ENCODE data around the gene CDKN2B-AS1.

The CDKN2B-AS1 gene

DNA sequence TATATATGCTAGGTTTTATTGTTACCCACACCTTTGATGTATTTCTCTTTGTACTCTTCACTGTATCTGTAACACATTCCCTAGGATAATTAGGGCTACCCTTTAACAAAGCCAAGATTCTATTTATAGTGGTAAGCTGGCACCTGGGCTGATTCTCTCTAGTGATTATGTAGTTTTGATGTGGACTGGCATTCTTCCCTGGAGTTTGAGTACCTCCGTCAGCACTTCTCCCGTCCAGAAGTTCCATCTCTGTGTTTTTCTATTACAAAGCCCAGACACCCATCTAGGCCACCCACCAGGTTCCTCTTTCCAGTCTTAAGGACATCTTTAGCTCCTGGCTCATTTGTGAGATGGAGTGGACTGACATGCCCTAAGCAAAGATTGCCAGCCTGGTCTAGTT is 70.4 kb downstream of the CDKN2B-AS1 start:
- TF ChIP-seq SPI1 (IDR thresholded peaks at IDR 0.05; ENCODE audit: low read depth, low read length) (no peak), POLR2A (IDR thresholded peaks at IDR 0.05; ENCODE audit: low read depth, low read length) (no peak), PAX5 (IDR thresholded peaks at IDR 0.05; ENCODE audit: insufficient read depth, low read length, severe bottlenecking) (no peak), POU2F2 (IDR thresholded peaks at IDR 0.05; ENCODE audit: low read depth, low read length) (no peak), TAF1 (IDR thresholded peaks at IDR 0.05; ENCODE audit: low read depth, low read length) (no peak), POLR2AphosphoS5 (IDR thresholded peaks at IDR 0.05; ENCODE audit: low read depth, low read length) (no peak)
- no peak for FAIRE-seq
- no peak for DNase-seq (ENCODE audit: insufficient read length, low spot score)

DNA sequence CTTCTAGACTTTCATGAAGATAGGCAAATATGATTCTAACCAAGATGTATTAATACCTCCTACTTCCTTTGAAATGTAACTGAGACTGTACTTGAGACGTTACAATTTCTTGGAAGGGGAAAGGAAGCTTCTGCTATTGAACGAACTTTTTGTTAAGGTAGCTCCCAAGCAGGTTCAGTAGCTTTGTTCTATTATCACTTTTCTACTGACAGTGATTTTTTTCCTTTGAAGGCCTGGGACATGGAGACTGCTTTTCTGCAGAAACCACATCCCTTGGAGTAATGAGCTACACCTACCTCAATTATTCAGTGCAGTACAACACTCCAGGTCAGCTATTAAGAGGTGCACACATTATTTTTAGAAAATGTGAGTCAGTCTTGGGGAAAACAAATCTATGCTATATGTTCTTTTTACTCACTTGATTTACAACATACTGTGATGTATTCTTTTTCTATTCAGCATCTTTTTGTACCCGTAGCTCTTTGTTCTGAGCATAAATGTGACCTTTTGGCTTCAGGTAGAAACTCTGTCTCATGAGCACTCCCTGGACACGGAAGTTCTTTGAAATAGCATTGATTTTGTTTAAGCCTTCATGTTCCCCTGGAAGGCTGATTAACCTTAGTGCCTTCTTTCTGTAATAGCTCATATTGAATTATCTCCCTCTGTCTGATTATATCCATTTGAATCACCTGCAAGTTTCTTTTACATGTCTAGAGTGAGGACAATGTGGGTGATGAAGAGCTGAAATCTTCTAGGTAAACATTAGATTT is 71.0 kb downstream of the CDKN2B-AS1 start:
- TF ChIP-seq SPI1 (IDR thresholded peaks at IDR 0.05; ENCODE audit: low read depth, low read length), result no peak
- no peak for TF ChIP-seq POLR2A (IDR thresholded peaks at IDR 0.05; ENCODE audit: low read depth, low read length)
- TF ChIP-seq PAX5 (IDR thresholded peaks at IDR 0.05; ENCODE audit: insufficient read depth, low read length, severe bottlenecking), result no peak
- DNase-seq (ENCODE audit: insufficient read length, low spot score), result no peak
- no peak for FAIRE-seq

GRCh38 chr9:22067196-22067595 is 72.6 kb downstream of the CDKN2B-AS1 start:
- FAIRE-seq, result no peak
- no peak for TF ChIP-seq PAX5 (IDR thresholded peaks at IDR 0.05; ENCODE audit: insufficient read depth, low read length, severe bottlenecking)
- TF ChIP-seq POLR2AphosphoS5 (IDR thresholded peaks at IDR 0.05; ENCODE audit: low read depth, low read length), result no peak
- TF ChIP-seq POU2F2 (IDR thresholded peaks at IDR 0.05; ENCODE audit: low read depth, low read length), result no peak
- no peak for TF ChIP-seq POLR2A (IDR thresholded peaks at IDR 0.05; ENCODE audit: low read depth, low read length)
- no peak for TF ChIP-seq SPI1 (IDR thresholded peaks at IDR 0.05; ENCODE audit: low read depth, low read length)
- no peak for TF ChIP-seq TAF1 (IDR thresholded peaks at IDR 0.05; ENCODE audit: low read depth, low read length)
- no peak for DNase-seq (ENCODE audit: insufficient read length, low spot score)

GRCh38 chr9:22068369-22068768 is 73.8 kb downstream of the CDKN2B-AS1 start:
- FAIRE-seq (no peak), DNase-seq (ENCODE audit: insufficient read length, low spot score) (no peak)
- TF ChIP-seq PAX5 (IDR thresholded peaks at IDR 0.05; ENCODE audit: insufficient read depth, low read length, severe bottlenecking), result no peak
- TF ChIP-seq TAF1 (IDR thresholded peaks at IDR 0.05; ENCODE audit: low read depth, low read length), result no peak
- TF ChIP-seq POU2F2 (IDR thresholded peaks at IDR 0.05; ENCODE audit: low read depth, low read length), result no peak
- no peak for TF ChIP-seq POLR2A (IDR thresholded peaks at IDR 0.05; ENCODE audit: low read depth, low read length)
- no peak for TF ChIP-seq SPI1 (IDR thresholded peaks at IDR 0.05; ENCODE audit: low read depth, low read length)
- no peak for TF ChIP-seq POLR2AphosphoS5 (IDR thresholded peaks at IDR 0.05; ENCODE audit: low read depth, low read length)

- FAIRE-seq (no peak), DNase-seq (ENCODE audit: insufficient read length, low spot score) (no peak)
- no peak for TF ChIP-seq POLR2AphosphoS5 (IDR thresholded peaks at IDR 0.05; ENCODE audit: low read depth, low read length)
- TF ChIP-seq SPI1 (IDR thresholded peaks at IDR 0.05; ENCODE audit: low read depth, low read length), result no peak
- TF ChIP-seq TAF1 (IDR thresholded peaks at IDR 0.05; ENCODE audit: low read depth, low read length), result no peak
- no peak for TF ChIP-seq PAX5 (IDR thresholded peaks at IDR 0.05; ENCODE audit: insufficient read depth, low read length, severe bottlenecking)
- no peak for TF ChIP-seq POLR2A (IDR thresholded peaks at IDR 0.05; ENCODE audit: low read depth, low read length)
- TF ChIP-seq POU2F2 (IDR thresholded peaks at IDR 0.05; ENCODE audit: low read depth, low read length), result no peak
Observed at GRCh38 chr9:22073349-22073748, 78.8 kb downstream of the CDKN2B-AS1 start.

DNA sequence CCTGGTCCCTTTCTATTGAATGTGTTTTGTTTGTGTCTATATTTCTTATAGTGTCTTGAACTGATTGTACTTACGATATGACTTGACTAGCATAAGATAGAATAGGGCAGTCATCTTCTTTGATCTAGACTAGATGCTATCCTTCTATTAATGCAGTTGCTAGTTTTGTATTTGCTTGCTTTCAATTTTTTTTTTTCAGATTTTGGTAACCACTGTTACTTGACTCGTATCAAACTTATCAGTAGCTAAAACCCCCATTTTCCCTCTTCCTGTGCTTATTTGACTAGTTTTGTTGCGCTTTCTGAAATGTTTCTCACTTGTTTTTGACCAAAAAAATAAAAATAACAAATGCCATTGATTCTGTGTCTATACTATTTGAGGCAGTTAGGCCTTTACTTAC is 83.5 kb downstream of the CDKN2B-AS1 start:
- DNase-seq (ENCODE audit: insufficient read length, low spot score) (no peak), FAIRE-seq (no peak)
- TF ChIP-seq POU2F2 (IDR thresholded peaks at IDR 0.05; ENCODE audit: low read depth, low read length) (no peak), TAF1 (IDR thresholded peaks at IDR 0.05; ENCODE audit: low read depth, low read length) (no peak), POLR2A (IDR thresholded peaks at IDR 0.05; ENCODE audit: low read depth, low read length) (no peak), PAX5 (IDR thresholded peaks at IDR 0.05; ENCODE audit: insufficient read depth, low read length, severe bottlenecking) (no peak), POLR2AphosphoS5 (IDR thresholded peaks at IDR 0.05; ENCODE audit: low read depth, low read length) (no peak), SPI1 (IDR thresholded peaks at IDR 0.05; ENCODE audit: low read depth, low read length) (no peak)

DNA sequence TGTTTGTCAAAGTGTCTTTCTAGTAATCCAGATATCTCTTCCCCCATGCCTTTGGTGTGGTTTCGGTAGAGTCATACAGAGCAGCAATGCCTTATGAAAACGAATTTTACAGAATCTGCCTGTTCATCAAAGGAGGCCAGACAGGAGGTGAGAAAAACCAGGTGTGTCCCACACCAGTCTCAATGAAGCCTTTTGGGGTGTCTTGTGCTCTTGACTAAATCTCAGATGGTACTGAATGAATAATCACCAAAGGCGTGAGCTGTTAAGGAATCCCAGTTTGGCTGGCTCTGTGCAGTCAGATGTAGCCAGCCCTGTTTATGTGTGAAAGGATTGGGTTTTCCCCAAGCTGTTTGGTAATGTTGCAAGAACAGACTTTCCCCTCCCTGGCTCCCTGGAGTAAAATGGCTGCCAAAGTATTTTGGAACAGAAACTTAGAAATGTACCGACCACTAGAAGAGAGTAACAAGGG is 85.3 kb downstream of the CDKN2B-AS1 start:
- FAIRE-seq (no peak), DNase-seq (ENCODE audit: insufficient read length, low spot score) (no peak)
- no peak for TF ChIP-seq POLR2AphosphoS5 (IDR thresholded peaks at IDR 0.05; ENCODE audit: low read depth, low read length)
- no peak for TF ChIP-seq SPI1 (IDR thresholded peaks at IDR 0.05; ENCODE audit: low read depth, low read length)
- no peak for TF ChIP-seq PAX5 (IDR thresholded peaks at IDR 0.05; ENCODE audit: insufficient read depth, low read length, severe bottlenecking)
- TF ChIP-seq POLR2A (IDR thresholded peaks at IDR 0.05; ENCODE audit: low read depth, low read length), result no peak
- no peak for TF ChIP-seq POU2F2 (IDR thresholded peaks at IDR 0.05; ENCODE audit: low read depth, low read length)
- no peak for TF ChIP-seq TAF1 (IDR thresholded peaks at IDR 0.05; ENCODE audit: low read depth, low read length)

DNA sequence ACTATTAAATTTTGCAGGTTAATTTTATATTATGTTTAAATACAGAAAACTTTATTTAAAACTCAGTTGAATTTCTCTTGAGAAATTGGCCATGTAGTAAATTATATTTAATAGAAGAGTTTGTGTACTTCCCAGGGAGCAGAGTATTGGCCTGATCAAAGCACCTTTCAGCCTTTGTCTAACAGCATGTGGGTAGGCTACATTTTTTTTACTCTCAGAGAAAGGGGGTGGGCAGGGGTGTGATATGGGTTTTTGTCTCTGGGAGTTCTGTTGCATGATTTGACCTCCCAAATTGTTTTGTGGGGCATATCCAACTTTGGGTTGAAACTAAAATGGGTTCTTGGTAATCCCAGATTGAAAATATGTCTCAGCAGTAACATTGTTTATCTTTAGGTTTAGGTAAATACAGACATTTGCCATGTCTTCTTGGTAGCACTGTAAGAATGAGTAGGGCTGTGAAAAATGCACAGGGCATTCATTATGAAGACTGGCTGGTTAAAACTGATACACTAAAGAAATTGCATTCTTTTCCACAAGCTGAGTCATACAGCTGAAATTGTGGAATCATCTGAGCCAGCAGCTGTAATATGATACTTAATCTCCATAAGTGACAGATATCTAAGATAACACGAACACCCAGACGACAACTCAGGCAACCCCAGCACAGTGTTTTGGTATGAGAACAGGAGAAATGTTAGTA is 89.9 kb downstream of the CDKN2B-AS1 start:
- DNase-seq (ENCODE audit: insufficient read length, low spot score), result no peak
- TF ChIP-seq POLR2AphosphoS5 (IDR thresholded peaks at IDR 0.05; ENCODE audit: low read depth, low read length), result no peak
- no peak for TF ChIP-seq PAX5 (IDR thresholded peaks at IDR 0.05; ENCODE audit: insufficient read depth, low read length, severe bottlenecking)
- TF ChIP-seq POLR2A (IDR thresholded peaks at IDR 0.05; ENCODE audit: low read depth, low read length), result no peak
- no peak for TF ChIP-seq TAF1 (IDR thresholded peaks at IDR 0.05; ENCODE audit: low read depth, low read length)
- no peak for TF ChIP-seq POU2F2 (IDR thresholded peaks at IDR 0.05; ENCODE audit: low read depth, low read length)
- no peak for TF ChIP-seq SPI1 (IDR thresholded peaks at IDR 0.05; ENCODE audit: low read depth, low read length)

DNA sequence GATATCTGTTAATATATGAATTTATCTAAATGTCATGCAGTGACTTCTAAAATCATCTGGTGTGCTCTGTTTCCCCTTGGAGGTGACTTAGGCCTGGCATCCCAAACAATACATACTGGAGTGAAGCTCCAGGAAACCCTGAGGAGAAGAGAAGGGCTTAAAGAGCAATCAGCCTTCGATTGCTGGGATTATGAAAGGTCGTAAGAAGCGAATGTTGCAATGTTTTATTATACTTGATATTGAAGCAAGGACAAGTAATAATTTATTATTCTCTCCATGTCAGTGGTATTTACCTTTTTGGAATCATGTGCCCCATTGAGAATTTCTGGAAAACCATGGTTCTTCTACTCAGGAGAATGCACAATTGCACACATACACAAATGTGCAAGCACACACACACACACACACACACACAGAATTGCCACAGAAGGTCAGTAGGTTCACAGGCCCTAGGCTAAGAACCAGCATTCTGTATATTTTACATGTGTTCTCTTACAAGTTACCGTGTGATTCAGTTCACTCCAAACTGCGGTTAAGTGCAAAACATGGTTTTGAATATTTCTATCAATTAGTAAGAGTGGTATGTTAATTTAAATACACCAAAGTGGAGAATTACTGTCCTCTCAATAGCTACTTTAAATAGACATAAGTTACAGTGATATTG is 93.6 kb downstream of the CDKN2B-AS1 start:
- TF ChIP-seq SPI1 (IDR thresholded peaks at IDR 0.05; ENCODE audit: low read depth, low read length) (no peak), TAF1 (IDR thresholded peaks at IDR 0.05; ENCODE audit: low read depth, low read length) (no peak), POLR2A (IDR thresholded peaks at IDR 0.05; ENCODE audit: low read depth, low read length) (no peak), POU2F2 (IDR thresholded peaks at IDR 0.05; ENCODE audit: low read depth, low read length) (no peak), POLR2AphosphoS5 (IDR thresholded peaks at IDR 0.05; ENCODE audit: low read depth, low read length) (no peak), PAX5 (IDR thresholded peaks at IDR 0.05; ENCODE audit: insufficient read depth, low read length, severe bottlenecking) (no peak)
- FAIRE-seq, result no peak
- DNase-seq (ENCODE audit: insufficient read length, low spot score), result no peak

More for the DNA sequence above, 89.9 kb downstream of the CDKN2B-AS1 start:
- no peak for FAIRE-seq

Measured in GM12891 (cell line).